UCSD-AML1 (cell line): ENCODE measurements around the gene ITGB4.
"Not testable (repeated sequence)": the region's sequence is repeated elsewhere in the genome, so short reads cannot be mapped to it uniquely, and the experiment has no call there.

Experiments
- DNase-seq: peaks from one replicate; lab custom pipeline; 2025; ENCODE audit not compliant: unreplicated experiment; lab: John Stamatoyannopoulos, UW

Gene ITGB4

GRCh38 chr17:75752802-75753513, 31.7 kb downstream of the ITGB4 start:
- no peak for DNase-seq

GRCh38 chr17:75753514-75754377, 32.5 kb downstream of the ITGB4 start:
- peak; percentile 81 for DNase-seq

- no peak for DNase-seq
Measured at GRCh38 chr17:75754378-75755204, 33.3 kb downstream of the ITGB4 start.

- no peak for DNase-seq
Measured at GRCh38 chr17:75755205-75755901, 34.1 kb downstream of the ITGB4 start.

GRCh38 chr17:75755990-75756389, 34.7 kb downstream of the ITGB4 start:
- no peak for DNase-seq

- no peak for DNase-seq
Measured at GRCh38 chr17:75756451-75757085, 35.3 kb downstream of the ITGB4 start.

GRCh38 chr17:75757086-75757681, 35.9 kb downstream of the ITGB4 start:
- DNase-seq: no peak

GRCh38 chr17:75758131-75758905, 37.1 kb downstream of the ITGB4 start:
- no peak for DNase-seq

GRCh38 chr17:75759457-75759856, 38.2 kb downstream of the ITGB4 start:
- no peak for DNase-seq

- not testable (repeated sequence) for DNase-seq
Measured at GRCh38 chr17:75759978-75760640, 38.9 kb downstream of the ITGB4 start.

- DNase-seq: no peak
Measured at GRCh38 chr17:75762513-75763268, 41.4 kb downstream of the ITGB4 start.

GRCh38 chr17:75763269-75763607, 42.0 kb downstream of the ITGB4 start:
- DNase-seq: no peak

- no peak for DNase-seq
Measured at GRCh38 chr17:75763613-75764416, 42.6 kb downstream of the ITGB4 start.

- no peak for DNase-seq
Measured at GRCh38 chr17:75764417-75764710, 43.1 kb downstream of the ITGB4 start.

GRCh38 chr17:75764711-75765421, 43.6 kb downstream of the ITGB4 start, which contains the start of gene GALK1:
GALK1 (minus strand) TSS chr17:75765192; CDS start chr17:75765136, 56 bp downstream.
- DNase-seq: peak; percentile 80

GRCh38 chr17:75765981-75766380, 44.7 kb downstream of the ITGB4 start:
- no peak for DNase-seq

- no peak for DNase-seq
Measured at GRCh38 chr17:75767881-75768280, 46.6 kb downstream of the ITGB4 start.
